HL-60 (cell line): ENCODE results near the gene MYO1A.

Experiments
- DNase-seq, 2 experiments: peaks; one replicate each; pipeline ENCODE4 v3.0.0-alpha.2; 2010 to 2020; ENCODE audit warnings: low read depth in 1 of 2, low spot score in 1 of 2
- H3K27ac ChIP-seq: fragments of 250-450 bp; sonication (Bioruptor Pico); replicated peaks from 2 replicates; pipeline ENCODE4 v1.5.1; 2020; ENCODE audit warnings: mild to moderate bottlenecking, moderate library complexity
- H3K27me3 ChIP-seq: fragments of 250-450 bp; sonication (Bioruptor Pico); 2 replicates; pipeline ENCODE4 v1.5.1; 2021; ENCODE audit warnings: mild to moderate bottlenecking, moderate library complexity; ENCODE audit not compliant: insufficient read depth, poor library complexity, severe bottlenecking
- H3K4me3 ChIP-seq: replicated peaks from 2 replicates; pipeline ENCODE4 v1.5.1; 2011; ENCODE audit warnings: mild to moderate bottlenecking, control low read depth, low read length; ENCODE audit not compliant: insufficient read depth
- GABPA ChIP-seq: IDR thresholded peaks from 2 replicates; pipeline ENCODE4 v1.6.1; 2012; ENCODE audit warnings: low read depth
- POLR2AphosphoS5 ChIP-seq: IDR thresholded peaks from 2 replicates; pipeline ENCODE4 v1.6.1; 2012; ENCODE audit warnings: low read depth
- SPI1 ChIP-seq: IDR thresholded peaks from 2 replicates; pipeline ENCODE4 v1.6.1; 2012; ENCODE audit warnings: low read depth, mild to moderate bottlenecking, borderline replicate concordance
- TF ChIP-seq, protein P1 (sequence below): IDR thresholded peaks from 2 replicates; pipeline ENCODE4 v1.6.1; 2012; ENCODE audit warnings: low read depth; ENCODE audit not compliant: insufficient replicate concordance
- TF ChIP-seq, protein P2 (sequence below): IDR thresholded peaks from one replicate; pipeline ENCODE4 v1.5.1; 2011; ENCODE audit warnings: low read length, control low read depth, inconsistent platforms; ENCODE audit not compliant: insufficient read depth

Gene MYO1A

DNA sequence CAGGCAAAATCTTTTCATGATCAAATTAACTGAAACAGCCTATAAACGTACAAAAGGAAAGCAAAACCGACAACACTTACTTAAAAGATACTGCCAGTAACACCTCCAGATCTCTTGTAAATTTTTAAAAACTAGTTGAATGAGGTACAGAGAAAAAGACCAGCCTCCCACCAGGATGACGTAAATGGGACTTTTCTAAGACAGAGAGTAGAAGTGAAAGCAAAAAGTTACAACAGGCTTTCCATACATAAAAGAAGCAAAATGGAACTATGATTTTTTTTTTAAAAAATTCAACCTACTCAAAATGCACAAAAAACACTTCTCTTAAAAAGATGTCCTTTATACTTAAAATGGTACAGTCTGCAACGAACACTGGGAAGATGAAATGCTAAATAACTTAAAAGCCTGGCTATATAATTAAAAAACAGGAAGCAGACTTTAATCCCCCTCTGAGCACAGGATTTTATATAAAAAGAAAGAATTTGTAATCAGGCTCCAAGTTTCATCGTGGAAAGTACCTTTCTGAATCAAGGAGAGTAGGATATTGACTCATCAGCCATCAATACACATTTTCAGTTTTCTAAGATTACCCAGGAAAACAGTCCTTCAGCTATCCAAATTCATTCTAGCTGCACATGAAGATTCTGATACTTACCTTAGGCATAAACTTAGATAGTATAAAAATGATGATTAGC, 14.2 kb upstream of the MYO1A start:
- H3K27ac ChIP-seq: peak overlapping the region; percentile 36
- no peak for TF ChIP-seq POLR2AphosphoS5
- TF ChIP-seq GABPA: no peak
- TF ChIP-seq, protein P1, sequence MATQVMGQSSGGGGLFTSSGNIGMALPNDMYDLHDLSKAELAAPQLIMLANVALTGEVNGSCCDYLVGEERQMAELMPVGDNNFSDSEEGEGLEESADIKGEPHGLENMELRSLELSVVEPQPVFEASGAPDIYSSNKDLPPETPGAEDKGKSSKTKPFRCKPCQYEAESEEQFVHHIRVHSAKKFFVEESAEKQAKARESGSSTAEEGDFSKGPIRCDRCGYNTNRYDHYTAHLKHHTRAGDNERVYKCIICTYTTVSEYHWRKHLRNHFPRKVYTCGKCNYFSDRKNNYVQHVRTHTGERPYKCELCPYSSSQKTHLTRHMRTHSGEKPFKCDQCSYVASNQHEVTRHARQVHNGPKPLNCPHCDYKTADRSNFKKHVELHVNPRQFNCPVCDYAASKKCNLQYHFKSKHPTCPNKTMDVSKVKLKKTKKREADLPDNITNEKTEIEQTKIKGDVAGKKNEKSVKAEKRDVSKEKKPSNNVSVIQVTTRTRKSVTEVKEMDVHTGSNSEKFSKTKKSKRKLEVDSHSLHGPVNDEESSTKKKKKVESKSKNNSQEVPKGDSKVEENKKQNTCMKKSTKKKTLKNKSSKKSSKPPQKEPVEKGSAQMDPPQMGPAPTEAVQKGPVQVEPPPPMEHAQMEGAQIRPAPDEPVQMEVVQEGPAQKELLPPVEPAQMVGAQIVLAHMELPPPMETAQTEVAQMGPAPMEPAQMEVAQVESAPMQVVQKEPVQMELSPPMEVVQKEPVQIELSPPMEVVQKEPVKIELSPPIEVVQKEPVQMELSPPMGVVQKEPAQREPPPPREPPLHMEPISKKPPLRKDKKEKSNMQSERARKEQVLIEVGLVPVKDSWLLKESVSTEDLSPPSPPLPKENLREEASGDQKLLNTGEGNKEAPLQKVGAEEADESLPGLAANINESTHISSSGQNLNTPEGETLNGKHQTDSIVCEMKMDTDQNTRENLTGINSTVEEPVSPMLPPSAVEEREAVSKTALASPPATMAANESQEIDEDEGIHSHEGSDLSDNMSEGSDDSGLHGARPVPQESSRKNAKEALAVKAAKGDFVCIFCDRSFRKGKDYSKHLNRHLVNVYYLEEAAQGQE: no peak
- TF ChIP-seq, protein P2, sequence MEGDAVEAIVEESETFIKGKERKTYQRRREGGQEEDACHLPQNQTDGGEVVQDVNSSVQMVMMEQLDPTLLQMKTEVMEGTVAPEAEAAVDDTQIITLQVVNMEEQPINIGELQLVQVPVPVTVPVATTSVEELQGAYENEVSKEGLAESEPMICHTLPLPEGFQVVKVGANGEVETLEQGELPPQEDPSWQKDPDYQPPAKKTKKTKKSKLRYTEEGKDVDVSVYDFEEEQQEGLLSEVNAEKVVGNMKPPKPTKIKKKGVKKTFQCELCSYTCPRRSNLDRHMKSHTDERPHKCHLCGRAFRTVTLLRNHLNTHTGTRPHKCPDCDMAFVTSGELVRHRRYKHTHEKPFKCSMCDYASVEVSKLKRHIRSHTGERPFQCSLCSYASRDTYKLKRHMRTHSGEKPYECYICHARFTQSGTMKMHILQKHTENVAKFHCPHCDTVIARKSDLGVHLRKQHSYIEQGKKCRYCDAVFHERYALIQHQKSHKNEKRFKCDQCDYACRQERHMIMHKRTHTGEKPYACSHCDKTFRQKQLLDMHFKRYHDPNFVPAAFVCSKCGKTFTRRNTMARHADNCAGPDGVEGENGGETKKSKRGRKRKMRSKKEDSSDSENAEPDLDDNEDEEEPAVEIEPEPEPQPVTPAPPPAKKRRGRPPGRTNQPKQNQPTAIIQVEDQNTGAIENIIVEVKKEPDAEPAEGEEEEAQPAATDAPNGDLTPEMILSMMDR: no peak
- no peak for TF ChIP-seq SPI1
- no peaks in the 10 kb centered on the region for H3K27me3 ChIP-seq
- H3K4me3 ChIP-seq: no peak overlapping the region
- no peak for DNase-seq

DNA sequence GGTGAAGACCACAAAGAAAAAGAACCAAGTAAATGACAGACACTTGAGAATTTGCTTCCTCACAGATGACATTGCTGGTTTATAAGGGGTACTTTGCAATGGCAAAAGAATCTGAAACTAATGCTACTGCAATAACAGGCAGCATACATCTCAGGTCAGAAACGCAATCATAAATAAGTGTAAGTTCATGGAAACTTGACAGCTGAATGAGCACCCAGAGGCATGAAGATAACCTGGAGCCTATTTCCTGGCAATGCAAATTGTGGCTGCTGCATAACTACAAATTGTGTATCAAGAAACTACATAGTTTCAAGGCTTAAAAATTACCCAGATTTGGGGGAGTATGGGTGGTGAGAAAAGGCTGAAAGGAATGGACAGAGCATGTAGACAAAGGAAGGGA, 8.5 kb upstream of the MYO1A start:
- DNase-seq: no peak
- Histone ChIP-seq H3K4me3 (no peak overlapping the region), H3K27ac (no peak overlapping the region), H3K27me3 (no peaks in the 10 kb centered on the region)
- TF ChIP-seq SPI1 (no peak), GABPA (no peak), POLR2AphosphoS5 (no peak)
- TF ChIP-seq, protein P2: no peak
- TF ChIP-seq, protein P1: no peak

DNA sequence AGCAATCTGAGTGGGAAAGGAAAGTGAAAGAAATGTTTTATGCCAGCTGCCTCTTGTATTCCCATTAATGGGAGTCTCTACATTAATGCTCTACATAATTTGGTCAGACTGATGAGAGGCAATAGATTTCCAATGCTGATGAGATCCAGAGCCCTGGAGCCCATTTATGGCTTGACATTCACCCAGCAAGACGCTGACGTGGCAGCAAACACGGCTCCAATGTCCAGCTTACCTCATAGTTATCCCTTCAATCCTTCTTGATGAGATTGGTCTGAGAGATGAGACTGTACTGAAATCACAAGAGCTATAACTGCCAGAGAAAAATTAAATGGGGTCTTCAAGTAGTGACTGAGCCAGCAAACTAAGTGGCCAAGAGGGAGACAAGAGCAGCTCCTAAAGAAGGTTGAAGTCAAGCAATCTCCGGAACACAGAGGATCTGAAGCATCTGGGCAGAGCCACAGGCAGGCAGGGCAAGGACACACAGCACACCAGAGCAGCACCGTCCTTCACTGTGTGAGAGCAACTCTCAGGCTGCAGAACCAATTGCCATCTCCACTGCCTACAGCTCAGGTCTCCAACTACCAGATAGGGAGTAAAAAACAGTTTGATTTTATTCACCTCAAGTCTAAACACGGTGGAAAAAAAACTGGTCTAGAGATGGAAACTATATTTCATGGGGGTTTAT, 7.3 kb upstream of the MYO1A start:
- TF ChIP-seq SPI1: no peak
- TF ChIP-seq, protein P2: no peak
- TF ChIP-seq GABPA: no peak
- TF ChIP-seq POLR2AphosphoS5: no peak
- TF ChIP-seq, protein P1: no peak
- DNase-seq: no peak
- Histone ChIP-seq H3K27me3 (no peaks in the 10 kb centered on the region), H3K4me3 (no peak overlapping the region), H3K27ac (no peak overlapping the region)
